HG03135 (cell line): ENCODE measurements around the gene ETV6.
A peak's percentile ranks its signal among the peaks of the same experiment; 100 is the strongest.

ENCODE experiments used
- ATAC-seq: cut with Tn5 transposase; IDR thresholded peaks from one replicate; pipeline ENCODE4 v1.9.1; 2021; ENCODE audit warnings: mild to moderate bottlenecking, moderate library complexity; ENCODE audit not compliant: unreplicated experiment

The ETV6 gene

GRCh38 chr12:11756022-11756421, 106.5 kb downstream of the ETV6 start:
- ATAC-seq = no peak

GRCh38 chr12:11756523-11756922, 107.0 kb downstream of the ETV6 start:
- no peak for ATAC-seq

GRCh38 chr12:11757095-11757494, 107.6 kb downstream of the ETV6 start:
- ATAC-seq = no peak

DNA sequence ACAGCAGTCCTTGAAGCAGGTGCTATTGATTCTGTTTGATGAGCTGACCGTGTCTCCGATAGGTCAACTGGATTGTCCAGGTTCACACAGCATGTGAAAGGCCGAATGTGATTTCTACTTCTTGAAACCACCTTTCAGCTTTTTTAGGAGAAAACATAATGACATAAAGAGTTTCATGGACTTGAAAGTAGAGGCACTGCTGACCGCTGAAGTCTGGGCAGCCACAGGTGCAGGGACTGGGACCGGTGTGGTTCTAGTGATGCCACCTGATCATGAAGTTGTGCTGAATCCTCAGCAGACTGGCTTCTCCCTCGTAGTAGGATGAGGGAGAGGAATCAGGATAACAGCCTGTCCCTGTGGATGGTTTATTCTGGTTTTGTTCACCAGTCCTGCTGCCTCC, 108.1 kb downstream of the ETV6 start:
- ATAC-seq = no peak

DNA sequence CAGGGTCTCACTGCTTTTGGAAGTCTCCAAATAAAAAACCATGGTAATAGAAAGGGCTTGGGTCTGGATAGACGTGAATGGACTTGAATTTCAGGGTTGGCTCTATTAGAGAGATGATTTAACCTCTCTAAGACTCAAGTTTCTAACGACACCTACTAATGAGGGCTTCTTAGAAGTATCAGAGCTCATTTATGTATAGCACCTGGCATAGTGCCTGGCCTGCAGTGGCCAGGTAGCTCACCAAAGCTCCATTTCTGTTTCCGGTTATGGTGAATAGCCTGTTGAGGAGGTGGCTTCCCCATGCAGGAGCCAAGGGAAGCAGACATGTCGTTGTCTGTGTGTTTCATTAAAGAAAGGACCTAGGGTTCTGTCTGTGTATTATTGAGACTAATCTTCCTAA, 108.6 kb downstream of the ETV6 start:
- no peak for ATAC-seq

GRCh38 chr12:11758510-11759493, 109.3 kb downstream of the ETV6 start:
- ATAC-seq = peak; percentile 44

GRCh38 chr12:11759494-11759878, 110.0 kb downstream of the ETV6 start:
- ATAC-seq = no peak

GRCh38 chr12:11759899-11760298, 110.4 kb downstream of the ETV6 start:
- ATAC-seq = no peak

DNA sequence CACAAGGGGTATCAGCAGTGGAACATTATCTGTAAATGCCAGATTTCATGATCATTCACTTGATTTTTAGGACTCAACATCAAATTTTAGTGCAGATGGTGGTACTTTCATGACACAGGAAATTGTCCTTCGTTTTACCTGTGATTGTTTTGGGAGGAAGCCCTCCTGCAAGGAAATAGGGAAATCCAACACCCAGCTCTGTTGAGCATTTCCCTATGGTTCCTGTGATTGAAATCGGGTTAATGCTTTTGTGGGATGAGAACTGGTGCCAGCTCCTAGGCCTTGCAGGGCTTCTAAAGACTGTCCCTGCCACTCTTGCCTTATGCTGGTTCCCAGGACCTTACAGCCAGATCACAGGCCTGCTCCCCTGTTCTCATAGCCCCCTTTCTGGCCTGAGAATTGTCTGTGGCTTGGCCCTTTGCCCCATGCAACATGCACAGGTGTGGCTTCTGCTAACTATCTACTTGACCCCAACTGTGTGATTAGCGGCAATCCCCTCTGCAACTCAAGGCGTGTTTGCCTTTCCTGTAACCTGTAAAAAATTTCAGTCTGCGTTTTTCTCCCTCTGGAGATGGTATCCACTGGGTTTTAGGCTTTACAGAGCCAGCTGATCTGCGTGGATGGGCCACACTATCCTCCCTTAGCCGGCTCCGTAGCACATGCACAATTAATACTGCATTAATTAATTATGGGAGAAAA, 112.5 kb downstream of the ETV6 start:
- peak; percentile 43 for ATAC-seq

DNA sequence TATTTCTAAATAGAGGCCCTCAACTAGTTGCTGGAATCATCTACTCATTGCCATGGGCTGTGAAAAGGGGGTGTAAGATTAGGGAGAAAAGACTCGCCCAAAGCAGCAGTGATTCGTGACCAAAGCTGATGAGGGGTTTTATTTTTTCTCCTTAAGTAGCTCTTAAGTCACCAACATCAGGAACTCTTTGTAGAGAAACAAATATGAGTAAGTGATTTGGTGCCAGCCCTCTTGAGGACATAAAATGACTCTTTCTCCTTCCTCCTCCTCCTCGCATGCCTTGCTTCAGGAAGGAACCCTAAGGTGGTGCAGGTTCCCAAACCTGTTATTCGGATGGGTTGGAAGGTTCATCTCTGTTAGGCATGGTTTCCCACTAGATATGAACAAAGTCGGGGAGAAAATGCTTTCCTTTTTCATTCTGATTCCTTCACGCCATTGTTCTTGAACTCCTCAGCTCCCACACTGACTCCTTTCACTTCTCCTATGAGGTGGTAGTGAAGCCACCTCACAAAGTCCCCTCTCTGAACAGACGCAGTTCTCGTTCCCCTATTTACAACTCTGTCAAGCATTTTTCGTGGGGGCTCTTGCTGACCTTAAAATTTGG, 113.4 kb downstream of the ETV6 start:
- ATAC-seq = no peak

DNA sequence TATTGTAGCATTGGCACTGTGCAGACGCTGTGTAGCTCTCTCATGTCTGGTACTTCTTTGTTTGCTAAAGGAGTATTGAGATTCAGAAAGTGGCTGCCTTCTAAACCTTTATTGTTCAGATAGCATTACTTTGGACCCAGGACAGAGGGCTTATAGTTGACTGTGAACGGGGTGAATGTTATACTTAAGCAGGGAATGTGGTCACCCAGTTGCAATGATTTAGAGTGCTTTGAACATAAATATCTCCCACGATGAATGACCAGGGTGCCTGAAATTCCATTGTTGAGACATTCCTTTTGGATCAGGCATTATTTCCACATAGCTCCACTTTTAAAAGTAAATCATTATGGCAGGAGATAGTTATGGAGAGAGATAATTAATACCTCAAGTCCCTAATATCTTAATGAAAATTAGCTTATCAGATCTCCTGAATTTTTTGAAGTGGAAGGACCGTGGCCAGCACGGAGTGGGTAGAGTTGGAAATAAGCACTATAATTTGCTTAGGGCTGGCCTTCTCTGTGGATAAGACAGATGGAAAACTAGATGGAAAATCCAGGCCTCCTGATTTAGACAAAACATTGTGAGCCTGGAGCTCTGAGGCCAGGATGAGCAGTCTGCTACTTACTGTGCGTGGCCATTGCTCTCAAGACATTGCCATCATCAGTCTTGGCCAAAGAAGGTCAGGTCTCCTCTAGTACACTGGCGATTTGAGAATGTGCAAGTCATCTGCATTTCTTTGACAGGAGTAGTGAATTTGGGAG, 114.5 kb downstream of the ETV6 start:
- ATAC-seq = no peak

DNA sequence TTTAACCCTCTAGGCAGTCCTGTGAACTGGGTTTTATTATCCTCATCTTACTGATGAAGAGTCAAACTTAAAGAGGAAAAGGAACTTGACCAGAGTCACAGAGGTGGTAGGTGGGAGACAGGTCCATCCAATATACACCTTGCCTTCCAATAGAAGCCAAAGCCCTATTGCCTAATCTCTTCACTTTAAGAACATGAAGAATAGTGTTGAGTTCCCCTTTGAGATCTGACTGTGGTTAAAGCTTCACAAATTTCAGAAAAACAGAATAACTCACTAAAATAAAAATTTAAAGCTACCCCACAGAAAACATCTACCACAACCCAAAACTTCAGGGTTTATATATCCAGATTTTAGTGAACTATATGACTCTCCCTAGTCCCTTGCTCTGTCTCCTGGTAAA, 115.4 kb downstream of the ETV6 start:
- no peak for ATAC-seq

- no peak for ATAC-seq
Observed at GRCh38 chr12:11765421-11765816, 115.9 kb downstream of the ETV6 start.

DNA sequence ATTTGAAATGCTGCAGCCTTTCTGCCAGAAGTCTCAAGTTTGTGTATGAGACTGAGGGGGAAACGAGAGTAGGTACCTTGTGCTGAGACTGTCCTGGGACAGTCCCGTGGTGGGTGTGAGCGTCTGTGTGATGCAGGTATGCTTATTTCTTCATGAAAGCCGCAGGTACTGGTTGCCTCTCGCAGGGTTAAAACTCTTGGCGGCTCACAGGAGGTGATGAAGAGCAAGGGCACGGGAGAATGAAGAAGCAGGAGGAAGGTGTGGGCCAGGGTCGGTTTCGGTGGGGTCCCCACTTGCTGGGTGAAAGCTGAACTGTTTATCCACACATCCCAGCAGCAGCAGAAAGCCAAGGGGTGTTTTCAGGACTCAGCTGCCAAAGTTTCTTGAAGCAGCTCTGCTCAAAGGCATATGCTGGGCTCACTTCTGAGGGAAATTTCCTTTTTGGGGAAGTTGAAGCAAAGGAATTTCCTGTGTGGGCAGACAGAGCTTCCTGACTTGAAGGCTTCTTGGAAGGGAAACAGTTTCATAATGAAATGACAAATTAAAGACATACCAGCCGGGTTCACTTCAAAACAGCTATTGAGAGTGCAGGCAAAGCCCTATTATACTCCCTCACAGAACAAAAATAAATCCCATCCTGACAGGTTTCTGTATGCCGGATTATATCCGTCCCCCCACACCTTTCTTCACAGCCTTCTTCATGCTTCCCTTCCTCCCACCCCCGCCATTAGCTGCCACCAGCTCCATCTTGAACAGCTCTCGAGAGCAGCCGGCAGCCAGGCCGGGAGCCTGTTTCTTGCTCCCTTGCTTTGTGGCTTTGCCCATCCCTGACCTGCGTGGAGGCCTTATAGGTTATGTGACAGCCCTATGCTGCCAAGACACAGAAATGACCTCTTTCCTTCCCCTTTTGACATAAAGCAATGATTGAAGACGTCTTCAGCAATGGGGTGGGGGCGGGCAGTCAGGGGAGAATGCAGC, 116.6 kb downstream of the ETV6 start:
- peak; percentile 66 for ATAC-seq

DNA sequence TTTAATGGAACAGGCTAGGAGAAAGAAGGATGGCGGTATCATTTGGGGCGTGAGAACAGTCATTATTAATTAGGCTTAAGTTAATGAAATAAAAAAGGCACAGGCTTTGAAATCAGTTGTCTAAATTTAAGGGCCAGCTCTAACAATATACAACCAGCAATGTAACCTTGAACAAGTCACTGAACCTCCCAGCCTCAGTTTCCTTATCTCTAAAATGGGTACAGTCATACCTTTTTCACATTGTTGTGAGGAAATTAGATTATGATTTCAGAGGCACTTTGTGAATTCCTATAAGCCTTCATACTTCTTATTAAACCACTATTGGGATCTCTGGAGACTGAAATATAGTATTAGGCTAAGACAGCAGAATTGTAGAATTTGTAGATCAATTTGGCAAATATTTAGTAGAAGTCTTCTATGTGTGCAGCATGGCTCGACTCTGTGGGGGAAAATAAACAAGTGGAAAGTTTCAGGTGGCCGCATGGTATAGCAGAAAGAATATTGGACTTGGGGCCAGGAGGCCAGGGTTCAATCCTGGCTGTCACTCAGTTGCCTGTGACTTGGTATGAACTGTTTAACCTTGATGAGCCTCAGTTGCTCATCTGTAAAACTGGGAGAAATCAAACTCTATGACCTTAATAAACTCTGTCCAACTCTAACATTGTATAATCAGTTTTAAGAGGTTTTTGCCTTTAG, 117.7 kb downstream of the ETV6 start:
- no peak for ATAC-seq

- ATAC-seq = no peak
Observed at GRCh38 chr12:11767798-11768197, 118.3 kb downstream of the ETV6 start.

GRCh38 chr12:11768233-11768965, 118.9 kb downstream of the ETV6 start:
- no peak for ATAC-seq

- no peak for ATAC-seq
Observed at GRCh38 chr12:11769723-11770514, 120.4 kb downstream of the ETV6 start.
